LNCaP clone FGC (cell line): Measurements from ENCODE around the gene DUSP10.

Source experiments
- DNase-seq: peaks from one replicate; pipeline ENCODE4 v3.0.0-alpha.2; 2011; ENCODE audit warnings: low read depth
- H3K4me3 ChIP-seq: 2 replicates; pipeline ENCODE4 v1.5.1; 2011; ENCODE audit warnings: mild to moderate bottlenecking, low read depth, low read length, control low read depth
- TF ChIP-seq, protein P1 (sequence below): IDR thresholded peaks from 2 replicates; pipeline ENCODE4 v1.5.1; 2012; ENCODE audit warnings: mild to moderate bottlenecking; ENCODE audit not compliant: control insufficient read depth, insufficient read depth; ENCODE audit errors: extremely low read depth

Gene DUSP10

DNA sequence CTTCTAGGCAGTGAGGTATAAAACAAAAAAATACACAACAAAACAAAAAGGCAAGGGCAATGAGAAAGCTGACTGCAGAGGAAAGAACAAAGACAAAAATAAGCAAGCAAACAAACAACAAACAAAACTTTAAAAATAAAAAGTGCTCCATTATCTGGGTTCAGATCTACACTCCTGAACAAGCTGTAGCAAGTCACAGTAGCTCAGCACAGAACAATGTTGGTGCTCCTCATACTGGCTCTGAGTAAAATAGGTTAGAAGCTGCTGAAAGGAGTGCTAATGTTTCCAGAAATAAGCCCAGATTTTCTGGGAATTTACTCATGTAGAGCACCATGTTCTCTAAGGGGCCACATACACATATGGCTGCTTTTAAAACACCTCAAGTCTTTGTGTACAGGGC, 16.6 kb upstream of the DUSP10 start:
- no peak for DNase-seq

DNA sequence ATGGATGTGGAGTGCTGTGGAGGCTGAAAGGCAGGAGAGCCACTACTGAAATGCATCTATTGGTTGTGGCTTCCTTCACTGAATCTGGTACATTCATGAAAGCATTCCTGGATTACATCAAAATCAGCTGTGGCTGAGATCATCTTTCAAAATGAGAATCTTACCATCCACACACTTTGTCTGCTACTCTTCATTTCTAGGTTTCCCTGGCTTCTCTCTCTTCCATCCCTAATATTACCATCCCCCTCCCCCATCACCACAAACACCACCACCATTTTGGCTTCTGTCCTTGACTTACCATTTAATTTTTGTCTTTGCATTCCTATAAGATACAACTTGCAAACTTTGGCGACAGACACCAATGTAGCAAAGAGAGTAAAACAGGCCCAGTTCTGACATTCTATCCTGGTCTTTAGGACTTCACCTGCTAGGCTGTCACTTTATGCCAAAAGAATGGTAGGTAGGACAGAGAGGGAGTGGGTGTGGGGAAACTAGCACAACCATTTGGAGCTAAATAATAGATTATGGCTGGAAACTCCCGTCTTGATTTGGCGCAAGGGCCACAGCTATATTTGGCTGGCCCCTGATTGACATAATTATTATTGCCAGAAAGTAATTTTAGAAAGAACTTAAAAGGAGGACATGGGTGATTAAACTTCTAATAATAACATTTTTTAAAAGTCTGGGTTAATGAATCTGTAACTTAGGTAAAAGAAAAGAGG, 15.1 kb upstream of the DUSP10 start:
- no peak for DNase-seq
- TF ChIP-seq, protein P1, sequence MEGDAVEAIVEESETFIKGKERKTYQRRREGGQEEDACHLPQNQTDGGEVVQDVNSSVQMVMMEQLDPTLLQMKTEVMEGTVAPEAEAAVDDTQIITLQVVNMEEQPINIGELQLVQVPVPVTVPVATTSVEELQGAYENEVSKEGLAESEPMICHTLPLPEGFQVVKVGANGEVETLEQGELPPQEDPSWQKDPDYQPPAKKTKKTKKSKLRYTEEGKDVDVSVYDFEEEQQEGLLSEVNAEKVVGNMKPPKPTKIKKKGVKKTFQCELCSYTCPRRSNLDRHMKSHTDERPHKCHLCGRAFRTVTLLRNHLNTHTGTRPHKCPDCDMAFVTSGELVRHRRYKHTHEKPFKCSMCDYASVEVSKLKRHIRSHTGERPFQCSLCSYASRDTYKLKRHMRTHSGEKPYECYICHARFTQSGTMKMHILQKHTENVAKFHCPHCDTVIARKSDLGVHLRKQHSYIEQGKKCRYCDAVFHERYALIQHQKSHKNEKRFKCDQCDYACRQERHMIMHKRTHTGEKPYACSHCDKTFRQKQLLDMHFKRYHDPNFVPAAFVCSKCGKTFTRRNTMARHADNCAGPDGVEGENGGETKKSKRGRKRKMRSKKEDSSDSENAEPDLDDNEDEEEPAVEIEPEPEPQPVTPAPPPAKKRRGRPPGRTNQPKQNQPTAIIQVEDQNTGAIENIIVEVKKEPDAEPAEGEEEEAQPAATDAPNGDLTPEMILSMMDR: no peak
- no peak overlapping the region for H3K4me3 ChIP-seq

More for the DNA sequence above, 16.6 kb upstream of the DUSP10 start:
- TF ChIP-seq, protein P1: no peak
- no peak overlapping the region for H3K4me3 ChIP-seq

DNA sequence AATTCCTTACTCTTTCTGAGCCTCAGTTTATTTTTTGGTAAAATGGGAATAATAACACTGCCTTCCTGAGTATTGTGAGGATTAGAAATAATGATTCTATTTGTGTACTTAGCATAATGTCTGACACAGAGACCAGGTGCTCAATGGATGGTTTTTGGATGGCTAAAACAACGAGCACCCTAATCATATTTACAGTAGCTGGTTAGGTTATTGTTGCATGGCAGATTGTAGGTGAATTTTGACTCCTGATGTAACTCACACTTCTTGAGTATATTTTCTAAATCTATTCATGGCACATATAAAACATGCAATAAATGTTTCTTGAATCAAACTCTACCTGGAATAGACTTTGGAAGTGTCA, 11.9 kb upstream of the DUSP10 start:
- H3K4me3 ChIP-seq: no peak overlapping the region
- DNase-seq: no peak
- TF ChIP-seq, protein P1: no peak

DNA sequence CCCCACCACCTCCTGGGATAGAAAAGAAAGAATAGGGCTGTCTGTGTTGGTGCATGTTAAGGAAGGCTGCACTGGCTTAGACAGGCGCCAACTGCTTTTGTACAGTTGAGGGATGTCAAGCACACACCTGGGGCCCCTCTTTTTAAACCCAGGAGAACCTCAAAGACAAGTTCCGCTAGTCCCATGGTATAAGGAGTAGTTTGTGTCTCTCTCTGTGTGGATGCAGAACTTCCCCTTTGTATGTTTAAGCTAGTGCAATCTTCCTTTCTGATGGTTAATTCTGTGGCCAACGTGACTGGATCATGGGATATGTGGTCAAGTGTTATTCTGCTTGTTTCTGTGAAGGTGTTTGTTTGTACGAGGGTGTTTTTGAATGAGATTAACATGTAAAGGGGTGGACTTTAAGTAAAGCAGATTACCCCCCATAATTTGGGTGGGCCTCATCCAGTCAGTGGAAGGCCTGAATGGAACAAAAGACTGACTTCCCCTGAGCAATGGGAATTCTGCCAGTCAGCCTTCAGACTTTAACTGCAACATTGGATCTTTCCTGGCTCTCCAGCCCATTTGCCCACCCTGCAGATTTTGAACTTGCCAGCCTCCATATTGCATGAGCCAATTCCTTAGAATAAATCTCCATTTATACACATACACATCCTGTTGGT, 9.5 kb upstream of the DUSP10 start:
- TF ChIP-seq, protein P1: no peak

DNA sequence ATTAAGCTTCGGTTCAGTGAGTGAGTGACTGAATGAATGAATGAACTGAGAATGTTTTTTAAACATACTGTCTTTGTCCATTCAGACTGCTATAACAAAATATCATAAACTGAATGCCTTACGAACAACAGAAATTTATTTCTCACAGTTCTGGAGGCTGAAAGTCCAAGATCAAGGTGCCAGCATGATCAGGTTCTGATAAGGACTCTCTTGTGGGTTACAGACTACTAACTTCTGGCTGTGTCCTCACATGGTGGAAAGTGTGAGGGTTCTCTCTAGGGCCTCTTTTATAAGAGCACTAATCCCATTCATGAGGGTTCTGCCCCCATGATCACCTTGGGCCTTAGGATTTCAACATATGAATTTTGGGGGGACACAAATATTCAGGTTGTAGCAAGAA, 7.1 kb upstream of the DUSP10 start:
- no peak overlapping the region for H3K4me3 ChIP-seq
- TF ChIP-seq, protein P1: no peak
- DNase-seq: no peak

More for the DNA sequence above, 9.5 kb upstream of the DUSP10 start:
- H3K4me3 ChIP-seq: no peak overlapping the region
- DNase-seq: no peak

DNA sequence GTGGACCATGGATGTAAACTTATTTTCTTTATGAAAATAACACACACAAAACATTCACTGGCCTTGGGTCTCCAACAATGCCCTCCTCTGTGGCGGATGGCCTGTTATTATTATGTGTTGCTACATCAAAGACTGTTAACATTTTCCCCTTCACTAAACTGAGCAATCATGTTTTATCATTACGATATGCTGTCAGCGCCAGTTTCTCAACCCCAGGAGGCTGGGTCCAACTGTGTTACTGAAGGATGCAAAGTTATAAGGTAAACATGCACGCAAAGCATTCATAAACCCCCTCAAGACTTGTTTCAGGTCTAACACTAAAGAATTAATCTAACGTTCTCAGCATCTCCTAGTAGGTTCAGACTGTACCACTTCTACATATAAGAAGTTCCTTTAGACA, 6.0 kb upstream of the DUSP10 start:
- no peak for DNase-seq
- no peak overlapping the region for H3K4me3 ChIP-seq
- TF ChIP-seq, protein P1: no peak
